T-helper 22 cell (primary cell): Measurements from ENCODE around the gene RRP1B.
"Not testable (repeated sequence)": the region's sequence is repeated elsewhere in the genome, so short reads cannot be mapped to it uniquely, and the experiment has no call there.

Source experiments
- DNase-seq: peaks from one replicate; pipeline ENCODE4 v3.0.0-alpha.2; 2020; ENCODE audit warnings: low read depth

RRP1B gene

GRCh38 chr21:43667191-43667904 lies 8.0 kb downstream of the RRP1B start:
- no peak for DNase-seq

GRCh38 chr21:43669828-43670605 lies 10.7 kb downstream of the RRP1B start:
- no peak for DNase-seq

- DNase-seq, result no peak
These were observed 16.5 kb downstream of the RRP1B start for GRCh38 chr21:43675871-43676270.

GRCh38 chr21:43676391-43676790 lies 17.0 kb downstream of the RRP1B start:
- DNase-seq, result no peak

- no peak for DNase-seq
These were observed 20.6 kb downstream of the RRP1B start for GRCh38 chr21:43679951-43680350.

- not testable (repeated sequence) for DNase-seq
These were observed 21.1 kb downstream of the RRP1B start for GRCh38 chr21:43680421-43680820.

GRCh38 chr21:43681650-43682049 lies 22.3 kb downstream of the RRP1B start:
- DNase-seq, result no peak

- DNase-seq, result no peak
These were observed 25.1 kb downstream of the RRP1B start for GRCh38 chr21:43684424-43684823.

- no peak for DNase-seq
These were observed 27.6 kb downstream of the RRP1B start for GRCh38 chr21:43686811-43687565.

- DNase-seq, result no peak
These were observed 28.4 kb downstream of the RRP1B start for GRCh38 chr21:43687566-43688399.

- DNase-seq, result no peak
These were observed 29.5 kb downstream of the RRP1B start for GRCh38 chr21:43688906-43689305.

- DNase-seq, result no peak
These were observed 30.4 kb downstream of the RRP1B start for GRCh38 chr21:43689556-43690337.

GRCh38 chr21:43690346-43690745 lies 31.0 kb downstream of the RRP1B start:
- no peak for DNase-seq

- no peak for DNase-seq
These were observed 31.9 kb downstream of the RRP1B start for GRCh38 chr21:43691086-43691795.

- no peak for DNase-seq
These were observed 32.4 kb downstream of the RRP1B start for GRCh38 chr21:43691801-43692200.

GRCh38 chr21:43692949-43693348 lies 33.6 kb downstream of the RRP1B start:
- no peak for DNase-seq

GRCh38 chr21:43693981-43694380 lies 34.6 kb downstream of the RRP1B start:
- no peak for DNase-seq

- no peak for DNase-seq
These were observed 35.2 kb downstream of the RRP1B start for GRCh38 chr21:43694437-43695079.

- DNase-seq, result no peak
These were observed 36.9 kb downstream of the RRP1B start for GRCh38 chr21:43696214-43696613.
